K562 (cell line): Measurements from ENCODE around the gene COQ7. TPM values are rescaled to one million over a fixed set of nuclear protein-coding genes. Genes with fewer than 3 reads are reported as not detected.

Source experiments
- ATAC-seq: fragments of 200-7000 bp; cut with Tn5 transposase; 3 replicates; pipeline ENCODE4 v1.9.1; 2020; ENCODE audit warnings: moderate library complexity
- BruUV-seq: library from RNA; stranded (reverse); fragments of 400-500 nt; replicated peaks from 2 replicates; lab custom pipeline; 2021; lab: Mats Ljungman, UMichigan
- CTCF ChIA-PET: fragments of 300-600 bp; formaldehyde crosslinking; extraction: SDS; loops from one replicate; lab custom pipeline; 2021; ENCODE audit warnings: low intra/inter-chr PET ratio; lab: Yijun Ruan, JAX
- POLR2A ChIA-PET: fragments of 300-600, 350-650 bp; sonication (Branson Sonifier 250); formaldehyde crosslinking; extraction: SDS; loops from one replicate; lab custom pipeline; 2021; ENCODE audit warnings: antibody characterized with exemption, inconsistent platforms; lab: Yijun Ruan, JAX
- DNase-seq, 4 experiments: peaks; one replicate each; pipeline versions ENCODE4 v3.0.0 to v3.0.0-alpha.2; 2011 to 2018; ENCODE audit warnings: low spot score in 3 of 4, mixed read lengths in 3 of 4; ENCODE audit errors: extremely low read depth in 1 of 4
- FAIRE-seq: peaks from 2 replicates; lab custom pipeline; 2011; peaks lifted over from hg19 to GRCh38; lab: Jason Lieb, UNC
- H2AFZ ChIP-seq: 2 replicates; pipeline ENCODE4 v1.6.0; 2011; ENCODE audit warnings: low read depth, low read length, control low read depth, inconsistent platforms
- H3K27ac ChIP-seq: fragments of 200-600 bp; 3 replicates; pipeline ENCODE4 v1.8.0; 2011; ENCODE audit warnings: low read depth, mild to moderate bottlenecking, control low read depth, inconsistent platforms, low read length, moderate library complexity, mixed read lengths; ENCODE audit errors: extremely low read depth
- H3K27me3 ChIP-seq, 2 experiments: fragments of 300-600 bp in 1 of 2; 2 replicates in 1 of 2; 3 replicates in 1 of 2; pipeline versions ENCODE4 v1.6.0 to v1.8.0; 2011; ENCODE audit warnings: inconsistent platforms in 2 of 2, low read length in 2 of 2, mild to moderate bottlenecking in 1 of 2, mixed read lengths in 1 of 2, moderate library complexity in 1 of 2; ENCODE audit not compliant: control insufficient read depth in 2 of 2, insufficient read depth in 2 of 2
- H3K36me3 ChIP-seq: fragments of 300-600 bp; 3 replicates; pipeline ENCODE4 v1.8.0; 2011; ENCODE audit warnings: mild to moderate bottlenecking, low read length, inconsistent platforms; ENCODE audit not compliant: control insufficient read depth, insufficient read depth
- H3K4me1 ChIP-seq, 2 experiments: fragments of 200-600 bp in 1 of 2; replicated peaks in 1 of 2; 2 replicates in 1 of 2; 3 replicates in 1 of 2; pipeline versions ENCODE4 v1.5.1 to v1.8.0; 2011; ENCODE audit warnings: inconsistent platforms in 2 of 2, low read length in 2 of 2, mild to moderate bottlenecking in 1 of 2, mixed read lengths in 1 of 2, moderate library complexity in 1 of 2; ENCODE audit not compliant: control insufficient read depth in 2 of 2, insufficient read depth in 2 of 2
- H3K4me2 ChIP-seq: 2 replicates; pipeline ENCODE4 v1.6.1; 2011; ENCODE audit warnings: low read length, control low read depth, inconsistent platforms, mixed read lengths; ENCODE audit not compliant: insufficient read depth
- H3K4me3 ChIP-seq: fragments of 200-600 bp; sonication (generic), shearing (Covaris generic); 2 replicates; pipeline ENCODE4 v1.5.1; 2016; ENCODE audit warnings: control low read depth, inconsistent platforms
- H3K79me2 ChIP-seq: fragments of 200-600 bp; 3 replicates; pipeline ENCODE4 v1.8.0; 2011; ENCODE audit warnings: low read length, inconsistent platforms; ENCODE audit not compliant: control insufficient read depth, insufficient read depth
- H3K9ac ChIP-seq, 2 experiments: 2 replicates each; pipeline versions ENCODE4 v1.6.0 to v1.6.1; 2011; ENCODE audit warnings: low read depth in 2 of 2, low read length in 2 of 2, control low read depth in 1 of 2, inconsistent platforms in 1 of 2, mild to moderate bottlenecking in 1 of 2, mixed read lengths in 1 of 2; ENCODE audit not compliant: insufficient read depth in 1 of 2
- H3K9me1 ChIP-seq: one replicate; pipeline ENCODE4 v1.6.0; 2011; ENCODE audit warnings: inconsistent platforms, mild to moderate bottlenecking, low read length, moderate library complexity; ENCODE audit not compliant: control insufficient read depth, insufficient read depth
- H3K9me3 ChIP-seq: replicated peaks from 2 replicates; pipeline ENCODE4 v1.5.1; 2011; ENCODE audit warnings: low read depth, low read length, inconsistent platforms; ENCODE audit not compliant: control insufficient read depth, insufficient read depth
- H4K20me1 ChIP-seq: replicated peaks from 2 replicates; pipeline ENCODE4 v1.6.1; 2011; ENCODE audit warnings: low read length, inconsistent platforms, mixed read lengths; ENCODE audit not compliant: control insufficient read depth, insufficient read depth
- CBX1 ChIP-seq: sonication (generic); IDR thresholded peaks from 2 replicates; pipeline ENCODE4 v1.6.1; 2016; ENCODE audit warnings: antibody characterized with exemption, low read depth, mild to moderate bottlenecking
- CLOCK ChIP-seq: fragments of 250-450 bp; sonication (Bioruptor Pico); IDR thresholded peaks from 2 replicates; pipeline ENCODE4 v1.4.0; 2020; ENCODE audit warnings: mild to moderate bottlenecking, moderate library complexity, borderline replicate concordance
- GABPB2 ChIP-seq: fragments of 250-450 bp; sonication (Bioruptor Pico); conservative IDR thresholded peaks from 2 replicates; pipeline ENCODE4 v1.5.1; 2021; ENCODE audit warnings: mild to moderate bottlenecking
- HEY1 ChIP-seq: fragments of 250-450 bp; sonication (Bioruptor Pico); IDR thresholded peaks from 2 replicates; pipeline ENCODE4 v1.5.0; 2020; ENCODE audit warnings: mild to moderate bottlenecking, moderate library complexity, borderline replicate concordance
- HMBOX1 ChIP-seq: sonication (generic); IDR thresholded peaks from 2 replicates; pipeline ENCODE4 v1.6.1; 2016
- RB1 ChIP-seq: fragments of 450-650 bp; IDR thresholded peaks from 2 replicates; pipeline ENCODE4 v1.6.1; 2017; ENCODE audit warnings: low read depth, mild to moderate bottlenecking
- SAFB2 ChIP-seq: fragments of 200-400 bp; formaldehyde crosslinking; IDR thresholded peaks from 2 replicates; pipeline ENCODE4 v1.6.1; 2018; ENCODE audit warnings: borderline replicate concordance, low read length, low read depth, moderate library complexity; ENCODE audit not compliant: severe bottlenecking
- SREBF2 ChIP-seq: sonication (generic); formaldehyde crosslinking; IDR thresholded peaks from 2 replicates; pipeline ENCODE4 v1.4.0; 2020; ENCODE audit warnings: mild to moderate bottlenecking, missing genetic modification reagents
- THRA ChIP-seq: fragments of 450-650 bp; IDR thresholded peaks from 2 replicates; pipeline ENCODE4 v1.6.1; 2017; ENCODE audit warnings: mild to moderate bottlenecking, moderate library complexity
- ZNF717 ChIP-seq: fragments of 250-450 bp; sonication (Bioruptor Pico); IDR thresholded peaks from 2 replicates; pipeline ENCODE4 v1.5.0; 2021
- WGBS: fragments of 100-300 bp; shearing (Covaris generic); methylation state at CpG from one replicate; pipeline ENCODE4 v1.1.6; 2016; ENCODE audit warnings: low coverage, mixed read lengths; ENCODE audit not compliant: insufficient coverage; ENCODE audit errors: missing lambda C conversion rate; 5-methylcytosine and 5-hydroxymethylcytosine counted together
- in situ Hi-C: fragments of 300-500 bp; cut with MboI; formaldehyde crosslinking; loops from 4 replicates; pipeline ENCODE4 v1.15.0; 2018; ENCODE audit warnings: inconsistent platforms, mixed read lengths
- intact Hi-C: fragments of 100-400 bp; cut with micrococcal nuclease; formaldehyde crosslinking; loops from 2 replicates; pipeline ENCODE4 v1.14.2; 2022
- polyA plus RNA-seq, 8 experiments: library from polyadenylated mRNA; depleted of rRNA in 4 of 8; stranded (reverse) in 5 of 8; unstranded in 3 of 8; fragments of >200 nt; fragmentation: Nextera tagmentation in 2 of 8; fragmentation: Illumina TruSeq in 1 of 8; extraction: Ambion mirVana in 2 of 8; extraction: Trizol in 1 of 8; gene quantifications; 2 replicates each; pipeline versions ENCODE4 v1.2.1 to v1.2.3, GENCODE V29; 2011 to 2014; ENCODE audit warnings: inconsistent platforms in 1 of 8, missing spikeins in 1 of 8
- total RNA-seq, 7 experiments: library from RNA; depleted of rRNA in 6 of 7; stranded (reverse); fragments of >200 nt in 6 of 7; fragmentation: Illumina TruSeq in 2 of 7; extraction: Trizol in 2 of 7; gene quantifications; 2 replicates each; pipeline versions ENCODE4 v1.2.1 to v1.2.3, GENCODE V29; 2011 to 2021; ENCODE audit warnings: low replicate concordance in 1 of 7
- TF ChIP-seq, protein P1 (sequence below): fragments of 450-650 bp; formaldehyde crosslinking; IDR thresholded peaks from 2 replicates; pipeline ENCODE4 v1.4.0; 2020; ENCODE audit warnings: mild to moderate bottlenecking, moderate library complexity

Gene COQ7
- total and polyA plus RNA-seq, 9 of the 15 experiments (the other 6 are each of a cell fraction or from before 2014, with no cell fraction given): 2.3 to 26.1 (median 15.2) TPM

DNA sequence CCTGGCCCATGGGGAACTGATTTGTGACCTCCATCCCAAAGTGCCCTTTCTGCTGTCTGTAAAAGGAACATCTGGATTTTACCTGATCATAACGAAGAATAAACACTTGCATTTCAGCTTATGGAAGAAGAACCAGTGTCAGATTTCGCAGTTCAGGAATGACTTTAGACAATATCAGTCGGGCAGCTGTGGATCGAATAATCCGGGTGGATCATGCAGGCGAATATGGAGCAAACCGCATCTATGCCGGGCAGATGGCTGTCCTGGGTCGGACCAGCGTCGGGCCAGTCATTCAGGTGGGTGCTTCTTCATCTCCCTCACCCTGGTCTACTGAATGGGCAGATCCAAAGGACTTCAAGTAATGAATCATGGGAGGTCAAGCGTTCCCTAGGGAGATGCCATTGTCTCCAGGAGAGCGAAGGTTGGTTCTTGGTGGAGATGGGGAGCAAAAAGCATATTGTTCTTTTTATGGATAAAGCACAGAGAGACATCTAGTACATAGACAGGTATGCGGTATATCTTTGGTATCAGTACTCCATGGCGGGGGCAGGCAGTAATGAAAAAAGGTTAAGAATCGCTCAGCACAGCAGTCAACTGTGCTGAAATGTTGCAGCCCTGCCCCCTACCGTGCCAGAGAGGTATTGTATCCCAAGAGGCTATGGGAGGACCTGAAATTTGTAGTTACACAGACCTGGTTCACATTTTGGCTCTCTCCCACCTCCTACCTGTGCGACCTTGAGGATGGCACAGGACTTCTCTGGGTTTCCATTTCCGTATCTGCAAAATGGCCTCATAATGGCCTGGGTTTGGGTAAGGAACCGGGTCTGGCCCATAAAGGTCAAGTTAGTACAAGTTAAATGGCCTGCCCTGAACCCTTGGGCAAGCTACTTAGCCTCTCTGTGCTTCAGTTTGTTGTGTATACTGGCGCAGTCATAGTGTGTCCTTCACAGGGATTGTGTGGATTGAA lies 4.7 kb downstream of the COQ7 start:
- FAIRE-seq: peak; percentile 73
- Histone ChIP-seq H4K20me1 (no peaks in the 10 kb centered on the region), H3K9me1 (no peaks in the 10 kb centered on the region), H3K4me1 (peaks cover 0 to 3% of the 10 kb centered on the region in 2 experiments; a peak in 1 of 5 replicates), H3K36me3 (peaks cover 26% of the 10 kb centered on the region; the same call in 2 of the 3 replicates), H3K27ac (no peak overlapping the region), H3K9me3 (no peaks in the 10 kb centered on the region), H2AFZ (no peak overlapping the region), H3K27me3 (no peaks in the 10 kb centered on the region), H3K4me3 (no peak overlapping the region), H3K9ac (no peak overlapping the region), H3K4me2 (no peak overlapping the region), H3K79me2 (peaks cover 6% of the 10 kb centered on the region; the same call in 1 of the 3 replicates)
- ChIA-PET CTCF (interaction anchor here (1.0 to 1.5 kb wide), 2 partner anchors 89 to 93 kb away, joined by 3 to 13 read pairs; partner anchors contain the start of gene TMC7), POLR2A (interaction anchor here (0.6 to 1.2 kb wide), 2 partner anchors 13 to 16 kb away, joined by 3 to 4 read pairs; no protein-coding TSS in a partner anchor)
- intact Hi-C loops (loop anchor here (2.0 kb wide), 1 partner anchor 89 kb away; the partner anchor contains the start of gene TMC7), in situ Hi-C loops (loop anchor here (5.0 kb wide), 1 partner anchor 90 kb away; the partner anchor contains the start of gene TMC7)
- 65% methylated on average over 21 of the region's 21 CpGs for WGBS
- peak; percentile 43 to 75 (median 46) for DNase-seq
- BruUV-seq: no TSS peak
- peak; percentile 72 for ATAC-seq
- TF ChIP-seq ZNF717 (no peak), HMBOX1 (no peak), THRA (no peak), SREBF2 (CRISPR knock-in tag) (no peak), HEY1 (CRISPR knock-in tag) (no peak), CLOCK (CRISPR knock-in tag) (no peak), RB1 (peak; percentile 19; the same call in 1 of the 2 replicates), SAFB2 (no peak), CBX1 (no peak), GABPB2 (CRISPR knock-in tag) (no peak)
- TF ChIP-seq, protein P1, sequence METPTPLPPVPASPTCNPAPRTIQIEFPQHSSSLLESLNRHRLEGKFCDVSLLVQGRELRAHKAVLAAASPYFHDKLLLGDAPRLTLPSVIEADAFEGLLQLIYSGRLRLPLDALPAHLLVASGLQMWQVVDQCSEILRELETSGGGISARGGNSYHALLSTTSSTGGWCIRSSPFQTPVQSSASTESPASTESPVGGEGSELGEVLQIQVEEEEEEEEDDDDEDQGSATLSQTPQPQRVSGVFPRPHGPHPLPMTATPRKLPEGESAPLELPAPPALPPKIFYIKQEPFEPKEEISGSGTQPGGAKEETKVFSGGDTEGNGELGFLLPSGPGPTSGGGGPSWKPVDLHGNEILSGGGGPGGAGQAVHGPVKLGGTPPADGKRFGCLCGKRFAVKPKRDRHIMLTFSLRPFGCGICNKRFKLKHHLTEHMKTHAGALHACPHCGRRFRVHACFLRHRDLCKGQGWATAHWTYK: no peak
